Nephron (organoid): Measurements from ENCODE around the gene FANK1.

Experiments used
- H3K27ac Mint-ChIP-seq, 3 experiments: 2 replicates each; pipeline ENCODE4 v1.8.0; 2020; ENCODE audit warnings: mixed read lengths in 3 of 3, mild to moderate bottlenecking in 2 of 3, moderate library complexity in 1 of 3
- H3K27me3 Mint-ChIP-seq: 2 replicates; pipeline ENCODE4 v1.8.0; 2021; ENCODE audit warnings: low read depth, mild to moderate bottlenecking, moderate library complexity, mixed read lengths
- H3K36me3 Mint-ChIP-seq: 2 replicates; pipeline ENCODE4 v1.8.0; 2020; ENCODE audit warnings: low read depth, mixed read lengths
- H3K4me1 Mint-ChIP-seq: 2 replicates; pipeline ENCODE4 v1.8.0; 2020; ENCODE audit warnings: mixed read lengths
- H3K4me3 Mint-ChIP-seq, 3 experiments: 2 replicates each; pipeline ENCODE4 v1.8.0; 2020; ENCODE audit warnings: mild to moderate bottlenecking in 3 of 3, mixed read lengths in 3 of 3, moderate library complexity in 2 of 3
- H3K9me3 Mint-ChIP-seq: 2 replicates; pipeline ENCODE4 v1.8.0; 2020; ENCODE audit warnings: mixed read lengths
- TF ChIP-seq, protein P1 (sequence below), 3 experiments: fragments of 200-600 bp; sonication (generic); IDR thresholded peaks; one replicate each; pipeline ENCODE4 v1.5.0; 2021; ENCODE audit warnings: antibody characterized with exemption in 3 of 3; ENCODE audit not compliant: unreplicated experiment in 3 of 3

The FANK1 gene

DNA sequence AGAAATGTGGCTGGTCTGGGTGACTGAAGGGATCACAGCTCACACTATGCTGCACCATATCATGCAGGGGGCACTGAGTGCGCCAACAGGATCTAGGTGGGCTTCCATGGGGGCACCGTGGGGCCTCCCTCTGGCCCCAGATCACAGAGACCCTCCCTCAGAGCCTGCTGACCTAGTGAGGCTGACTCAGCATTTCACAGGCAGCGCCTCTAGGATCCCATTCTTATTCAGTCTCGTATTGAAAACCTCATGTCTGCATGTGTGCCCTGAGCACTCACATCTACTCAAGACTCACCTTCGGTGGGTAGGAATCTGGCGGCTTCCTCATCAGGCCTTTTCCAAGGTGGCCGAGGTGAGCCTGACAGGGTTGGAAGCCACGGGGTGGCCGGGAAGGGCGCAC, 141.6 kb downstream of the FANK1 start:
- Mint-ChIP-seq H3K27ac (no peak overlapping the region), H3K36me3 (peaks cover 33% of the 10 kb centered on the region), H3K27me3 (peaks cover 11% of the 10 kb centered on the region), H3K4me3 (no peak overlapping the region), H3K4me1 (peaks cover 18% of the 10 kb centered on the region), H3K9me3 (peaks cover 18% of the 10 kb centered on the region)
- TF ChIP-seq, protein P1, sequence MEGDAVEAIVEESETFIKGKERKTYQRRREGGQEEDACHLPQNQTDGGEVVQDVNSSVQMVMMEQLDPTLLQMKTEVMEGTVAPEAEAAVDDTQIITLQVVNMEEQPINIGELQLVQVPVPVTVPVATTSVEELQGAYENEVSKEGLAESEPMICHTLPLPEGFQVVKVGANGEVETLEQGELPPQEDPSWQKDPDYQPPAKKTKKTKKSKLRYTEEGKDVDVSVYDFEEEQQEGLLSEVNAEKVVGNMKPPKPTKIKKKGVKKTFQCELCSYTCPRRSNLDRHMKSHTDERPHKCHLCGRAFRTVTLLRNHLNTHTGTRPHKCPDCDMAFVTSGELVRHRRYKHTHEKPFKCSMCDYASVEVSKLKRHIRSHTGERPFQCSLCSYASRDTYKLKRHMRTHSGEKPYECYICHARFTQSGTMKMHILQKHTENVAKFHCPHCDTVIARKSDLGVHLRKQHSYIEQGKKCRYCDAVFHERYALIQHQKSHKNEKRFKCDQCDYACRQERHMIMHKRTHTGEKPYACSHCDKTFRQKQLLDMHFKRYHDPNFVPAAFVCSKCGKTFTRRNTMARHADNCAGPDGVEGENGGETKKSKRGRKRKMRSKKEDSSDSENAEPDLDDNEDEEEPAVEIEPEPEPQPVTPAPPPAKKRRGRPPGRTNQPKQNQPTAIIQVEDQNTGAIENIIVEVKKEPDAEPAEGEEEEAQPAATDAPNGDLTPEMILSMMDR (IDR thresholded peaks at IDR 0.05; ENCODE audit: unreplicated experiment in 3 of 3) = no peak

DNA sequence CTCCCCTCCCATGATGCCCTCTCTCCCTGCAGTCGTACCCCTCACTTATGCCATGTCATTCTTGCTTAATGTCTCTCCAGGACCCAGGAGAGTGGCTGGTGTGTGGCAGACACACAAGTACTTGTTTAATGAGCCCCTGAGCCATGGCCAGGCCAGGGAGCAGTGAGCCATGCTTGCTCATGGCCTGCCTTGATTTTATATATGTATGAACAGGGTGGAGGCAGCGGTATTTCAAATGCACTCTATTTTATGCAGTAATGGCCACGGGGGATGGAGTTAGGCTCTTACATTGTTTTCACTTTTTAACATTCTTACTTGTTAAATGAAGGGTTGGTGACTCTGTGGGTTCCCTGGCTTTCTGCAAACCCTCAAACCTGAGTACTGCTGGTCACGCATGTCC, 144.8 kb downstream of the FANK1 start:
- no peak overlapping the region for H3K4me3 Mint-ChIP-seq
- peak overlapping the region; percentile 85 to 97 (median 97) for H3K27ac Mint-ChIP-seq
- H3K27me3 Mint-ChIP-seq = peaks cover 11% of the 10 kb centered on the region
- H3K4me1 Mint-ChIP-seq = peaks cover 35% of the 10 kb centered on the region
- peaks cover 13% of the 10 kb centered on the region for H3K36me3 Mint-ChIP-seq
- TF ChIP-seq, protein P1 (IDR thresholded peaks at IDR 0.05; ENCODE audit: unreplicated experiment in 3 of 3) = no peak
- peaks cover 3% of the 10 kb centered on the region for H3K9me3 Mint-ChIP-seq

DNA sequence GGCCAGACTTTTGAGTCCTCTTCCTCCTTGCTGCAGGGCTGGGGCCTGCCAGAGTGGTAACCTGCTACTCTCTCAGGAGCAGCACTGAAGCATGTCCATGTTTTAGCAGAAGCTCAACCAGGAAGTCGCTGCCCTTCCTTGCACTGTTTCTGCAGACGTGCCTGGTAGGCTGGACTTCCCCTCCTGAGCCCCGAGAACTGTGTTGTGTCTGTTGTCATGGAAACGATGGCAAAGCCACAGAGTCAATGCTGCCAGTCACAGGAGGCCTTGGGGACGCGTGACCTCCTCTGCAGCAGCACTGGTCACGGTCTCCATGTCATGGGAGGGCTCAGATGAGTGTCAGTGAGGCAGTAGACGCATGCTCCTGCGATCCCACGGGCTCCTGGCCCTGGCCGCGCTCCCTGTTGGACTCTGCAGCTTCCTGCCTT, 145.5 kb downstream of the FANK1 start:
- Mint-ChIP-seq H3K27me3 (peaks cover 11% of the 10 kb centered on the region), H3K4me1 (peaks cover 37% of the 10 kb centered on the region)
- TF ChIP-seq, protein P1 (IDR thresholded peaks at IDR 0.05; ENCODE audit: unreplicated experiment in 3 of 3) = no peak

DNA sequence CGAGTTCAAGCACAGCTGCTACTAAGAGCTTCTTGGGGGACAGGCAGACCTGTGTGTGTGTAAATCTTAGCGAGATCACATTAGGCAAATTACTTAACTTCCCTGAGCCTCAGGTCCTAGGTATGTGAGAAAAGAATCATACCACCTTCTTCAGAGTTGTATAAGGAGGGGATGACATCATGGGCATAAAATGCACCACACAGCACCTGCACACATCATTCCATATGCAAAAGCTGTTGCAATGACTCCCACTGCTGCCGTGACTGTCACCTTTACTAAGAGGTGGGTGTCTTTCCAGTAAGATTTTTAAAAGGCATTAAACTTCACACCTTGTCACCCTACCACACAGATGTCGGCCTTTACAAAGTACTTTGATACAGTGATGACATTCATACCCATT, 146.0 kb downstream of the FANK1 start:
- TF ChIP-seq, protein P1 (IDR thresholded peaks at IDR 0.05; ENCODE audit: unreplicated experiment in 3 of 3) = no peak
- H3K36me3 Mint-ChIP-seq = peaks cover 10% of the 10 kb centered on the region
- H3K4me3 Mint-ChIP-seq = no peak overlapping the region
- no peaks in the 10 kb centered on the region for H3K9me3 Mint-ChIP-seq
- peak overlapping the region; percentile 85 to 97 (median 97) for H3K27ac Mint-ChIP-seq
- peaks cover 11% of the 10 kb centered on the region for H3K27me3 Mint-ChIP-seq
- peaks cover 37% of the 10 kb centered on the region for H3K4me1 Mint-ChIP-seq

More for the DNA sequence above, 145.5 kb downstream of the FANK1 start:
- Mint-ChIP-seq H3K9me3 (peaks cover 2% of the 10 kb centered on the region), H3K4me3 (no peak overlapping the region), H3K27ac (peak overlapping the region; percentile 85 to 97 (median 97)), H3K36me3 (peaks cover 10% of the 10 kb centered on the region)

DNA sequence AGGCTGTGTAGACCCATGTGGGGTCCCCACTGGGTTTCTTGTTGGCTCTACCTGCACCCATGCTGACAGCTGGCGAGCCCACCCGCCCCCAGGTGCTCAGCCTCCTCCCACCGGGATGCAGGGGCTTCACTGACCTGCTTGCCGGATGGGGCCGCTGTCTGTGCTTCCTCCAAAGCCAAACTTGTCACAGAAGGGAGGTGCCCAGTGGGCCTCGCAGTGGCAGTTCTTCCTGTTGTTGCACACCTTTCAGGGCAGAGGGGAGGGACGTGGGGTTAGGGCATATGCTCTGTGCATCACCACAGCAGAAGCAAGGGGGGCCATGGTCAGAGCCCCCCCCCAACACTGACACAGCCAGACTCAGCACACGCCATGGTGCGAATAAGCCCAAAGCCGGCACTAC, 146.5 kb downstream of the FANK1 start:
- TF ChIP-seq, protein P1 (IDR thresholded peaks at IDR 0.05; ENCODE audit: unreplicated experiment in 3 of 3) = no peak
- Mint-ChIP-seq H3K4me1 (peaks cover 37% of the 10 kb centered on the region), H3K9me3 (no peaks in the 10 kb centered on the region), H3K4me3 (no peak overlapping the region), H3K27ac (peak overlapping the region in 2 of 3 experiments; percentile 85 to 97), H3K36me3 (peaks cover 10% of the 10 kb centered on the region), H3K27me3 (peaks cover 11% of the 10 kb centered on the region)

DNA sequence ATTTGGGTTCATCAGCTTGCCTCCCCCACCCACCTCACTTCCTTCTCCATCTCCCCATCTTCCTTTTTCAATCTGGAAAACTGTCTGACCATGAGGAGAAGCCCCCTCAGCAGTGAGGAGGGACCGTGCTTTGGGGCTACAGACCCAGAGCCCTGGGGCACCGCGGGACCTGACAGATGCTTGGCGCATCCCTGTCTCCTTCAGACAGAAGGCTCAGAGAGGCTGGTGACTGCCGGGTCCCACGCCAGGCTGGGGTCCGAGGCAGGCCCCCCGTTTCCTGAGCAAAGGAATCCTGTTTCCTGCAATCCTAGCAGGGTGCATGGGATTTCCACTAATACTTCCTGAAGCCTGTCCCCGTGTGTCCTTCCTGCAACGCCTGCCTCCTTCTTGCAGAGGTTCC, 147.0 kb downstream of the FANK1 start:
- no peak overlapping the region for H3K4me3 Mint-ChIP-seq
- H3K4me1 Mint-ChIP-seq = peaks cover 37% of the 10 kb centered on the region
- TF ChIP-seq, protein P1 (IDR thresholded peaks at IDR 0.05; ENCODE audit: unreplicated experiment in 3 of 3) = no peak
- peaks cover 11% of the 10 kb centered on the region for H3K27me3 Mint-ChIP-seq
- no peaks in the 10 kb centered on the region for H3K9me3 Mint-ChIP-seq
- H3K27ac Mint-ChIP-seq = no peak overlapping the region
- H3K36me3 Mint-ChIP-seq = peaks cover 8% of the 10 kb centered on the region
